SK-N-SH treated with all-trans-retinoic acid at 6 μM for 48 hours (cell line): ENCODE measurements around the gene APOBEC3H.

Experiments used
- ATAC-seq: fragments of 200-7000 bp; cut with Tn5 transposase; 3 replicates; pipeline ENCODE4 v1.9.1; 2020; ENCODE audit warnings: mild to moderate bottlenecking, moderate library complexity
- ARNTL ChIP-seq: fragments of 450-650 bp; formaldehyde crosslinking; IDR thresholded peaks from 2 replicates; pipeline ENCODE4 v1.5.0; 2020; ENCODE audit warnings: low read depth, mild to moderate bottlenecking, moderate library complexity, borderline replicate concordance
- BACH2 ChIP-seq: fragments of 250-450 bp; sonication (Bioruptor Pico); IDR thresholded peaks from 2 replicates; pipeline ENCODE4 v1.9.0; 2021; ENCODE audit warnings: mild to moderate bottlenecking, borderline replicate concordance
- CREB5 ChIP-seq: fragments of 250-450 bp; sonication (Bioruptor Pico); IDR thresholded peaks from 2 replicates; pipeline ENCODE4 v1.5.1; 2020; ENCODE audit warnings: low read depth, mild to moderate bottlenecking, moderate library complexity
- CSDC2 ChIP-seq: fragments of 250-450 bp; sonication (Bioruptor Pico); IDR thresholded peaks from 2 replicates; pipeline ENCODE4 v1.5.0; 2020; ENCODE audit warnings: mild to moderate bottlenecking, moderate library complexity
- ESRRG ChIP-seq: fragments of 250-450 bp; sonication (Bioruptor Pico); IDR thresholded peaks from 2 replicates; pipeline ENCODE4 v1.6.1; 2021; ENCODE audit warnings: mild to moderate bottlenecking
- GLIS3 ChIP-seq: fragments of 250-450 bp; sonication (Bioruptor Pico); IDR thresholded peaks from 2 replicates; pipeline ENCODE4 v1.5.0; 2020; ENCODE audit warnings: mild to moderate bottlenecking, moderate library complexity
- ISL1 ChIP-seq: fragments of 250-450 bp; sonication (Bioruptor Pico); IDR thresholded peaks from 2 replicates; pipeline ENCODE4 v2.1.2; 2022; ENCODE audit warnings: mild to moderate bottlenecking, moderate library complexity
- OSR1 ChIP-seq: fragments of 250-450 bp; sonication (Bioruptor Pico); IDR thresholded peaks from 2 replicates; pipeline ENCODE4 v1.8.0; 2022; ENCODE audit warnings: moderate library complexity, mild to moderate bottlenecking, inconsistent platforms
- PATZ1 ChIP-seq: fragments of 250-450 bp; sonication (Bioruptor Pico); IDR thresholded peaks from 2 replicates; pipeline ENCODE4 v1.8.0; 2020; ENCODE audit warnings: mild to moderate bottlenecking, moderate library complexity, borderline replicate concordance
- POU6F1 ChIP-seq: fragments of 250-450 bp; sonication (Bioruptor Pico); IDR thresholded peaks from 2 replicates; pipeline ENCODE4 v1.8.0; 2021; ENCODE audit warnings: low read depth, mild to moderate bottlenecking, moderate library complexity, borderline replicate concordance
- PPARA ChIP-seq: fragments of 250-450 bp; sonication (Bioruptor Pico); IDR thresholded peaks from 2 replicates; pipeline ENCODE4 v1.5.0; 2020; ENCODE audit warnings: mild to moderate bottlenecking, borderline replicate concordance
- RARB ChIP-seq: fragments of 250-450 bp; sonication (Bioruptor Pico); IDR thresholded peaks from 2 replicates; pipeline ENCODE4 v1.8.0; 2021; ENCODE audit warnings: mild to moderate bottlenecking, moderate library complexity
- SNAI2 ChIP-seq: fragments of 250-450 bp; sonication (Bioruptor Pico); IDR thresholded peaks from 2 replicates; pipeline ENCODE4 v1.5.0; 2020; ENCODE audit warnings: mild to moderate bottlenecking, moderate library complexity
- TCF4 ChIP-seq: fragments of 250-450 bp; sonication (Bioruptor Pico); IDR thresholded peaks from 2 replicates; pipeline ENCODE4 v1.8.0; 2021; ENCODE audit warnings: mild to moderate bottlenecking, moderate library complexity, borderline replicate concordance
- TOX ChIP-seq: fragments of 250-450 bp; sonication (Bioruptor Pico); IDR thresholded peaks from 2 replicates; pipeline ENCODE4 v1.8.0; 2021; ENCODE audit warnings: mild to moderate bottlenecking, moderate library complexity, borderline replicate concordance
- ZC3H10 ChIP-seq: fragments of 250-450 bp; sonication (Bioruptor Pico); IDR thresholded peaks from 2 replicates; pipeline ENCODE4 v1.5.1; 2021; ENCODE audit warnings: mild to moderate bottlenecking, moderate library complexity
- ZFP3 ChIP-seq: fragments of 250-450 bp; sonication (Bioruptor Pico); IDR thresholded peaks from 2 replicates; pipeline ENCODE4 v1.5.0; 2020; ENCODE audit warnings: mild to moderate bottlenecking, moderate library complexity
- ZFP30 ChIP-seq: fragments of 450-650 bp; formaldehyde crosslinking; IDR thresholded peaks from 2 replicates; pipeline ENCODE4 v1.5.0; 2022; ENCODE audit warnings: mild to moderate bottlenecking, moderate library complexity
- ZNF565 ChIP-seq: fragments of 450-650 bp; formaldehyde crosslinking; conservative IDR thresholded peaks from 2 replicates; pipeline ENCODE4 v1.5.0; 2020; ENCODE audit warnings: low read depth, mild to moderate bottlenecking, moderate library complexity
- ZNF70 ChIP-seq: fragments of 450-650 bp; formaldehyde crosslinking; IDR thresholded peaks from 2 replicates; pipeline ENCODE4 v1.5.0; 2020; ENCODE audit warnings: mild to moderate bottlenecking, moderate library complexity
- ZNF8 ChIP-seq: fragments of 450-650 bp; formaldehyde crosslinking; IDR thresholded peaks from 2 replicates; pipeline ENCODE4 v1.5.0; 2020; ENCODE audit warnings: mild to moderate bottlenecking, moderate library complexity
- TF ChIP-seq, protein P1 (sequence below): fragments of 250-450 bp; sonication (Bioruptor Pico); IDR thresholded peaks from 2 replicates; pipeline ENCODE4 v1.5.0; 2020; ENCODE audit warnings: mild to moderate bottlenecking, moderate library complexity
- TF ChIP-seq, protein P2 (sequence below): fragments of 250-450 bp; sonication (Bioruptor Pico); IDR thresholded peaks from 2 replicates; pipeline ENCODE4 v1.5.1; 2021; ENCODE audit warnings: mild to moderate bottlenecking, moderate library complexity

Gene APOBEC3H

DNA sequence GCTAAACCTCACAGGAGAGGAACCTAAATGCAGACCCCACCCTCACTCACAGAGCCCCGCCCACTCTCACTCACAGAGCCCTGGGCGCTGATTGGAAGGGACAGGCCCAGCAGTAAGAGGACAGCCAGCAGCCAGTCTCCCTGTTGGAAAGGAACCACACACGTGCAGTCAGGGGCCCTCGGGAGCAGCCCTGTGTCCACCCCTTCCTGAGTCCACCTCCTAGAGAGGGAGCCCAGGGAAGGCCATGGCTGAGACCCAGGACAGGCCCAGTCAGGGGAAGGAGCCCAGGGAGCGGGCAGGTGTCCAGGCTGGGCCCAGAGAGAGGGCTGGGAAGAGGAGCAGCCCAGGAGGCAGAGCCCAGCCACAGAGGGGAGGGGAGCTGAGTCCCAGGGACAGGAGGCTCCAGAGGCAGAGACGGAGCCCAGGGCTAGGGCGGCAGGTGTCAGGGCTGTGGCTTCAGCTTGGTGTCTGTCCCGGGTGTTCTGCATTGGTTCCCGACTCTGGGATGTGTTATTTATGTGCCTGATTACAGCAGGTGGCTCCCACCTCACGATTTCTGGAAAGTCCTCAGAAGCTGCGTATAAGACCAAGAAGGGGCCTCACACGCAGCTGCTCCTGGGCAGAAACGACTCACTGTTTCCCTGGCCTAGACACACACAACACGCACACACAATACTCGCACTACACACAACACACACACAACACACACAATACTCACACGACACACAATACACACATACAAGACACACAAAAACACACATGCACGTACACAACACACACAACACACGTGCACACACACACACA is 9.0 kb upstream of the APOBEC3H start:
- no peak for ATAC-seq
- TF ChIP-seq GLIS3 (CRISPR knock-in tag), result no peak
- TF ChIP-seq ZFP3 (CRISPR knock-in tag), result no peak
- TF ChIP-seq OSR1 (CRISPR knock-in tag), result no peak
- TF ChIP-seq TOX (CRISPR knock-in tag), result no peak
- TF ChIP-seq ISL1, result no peak
- no peak for TF ChIP-seq BACH2

- ATAC-seq, result no peak
- TF ChIP-seq ZNF565 (CRISPR knock-in tag), result no peak
- TF ChIP-seq CREB5, result no peak
- no peak for TF ChIP-seq POU6F1 (CRISPR knock-in tag)
- no peak for TF ChIP-seq ESRRG
- TF ChIP-seq OSR1 (CRISPR knock-in tag), result no peak
- no peak for TF ChIP-seq ARNTL
- no peak for TF ChIP-seq PATZ1 (CRISPR knock-in tag)
- no peak for TF ChIP-seq RARB (CRISPR knock-in tag)
- TF ChIP-seq CSDC2 (CRISPR knock-in tag), result no peak
- TF ChIP-seq PPARA (CRISPR knock-in tag), result no peak
- no peak for TF ChIP-seq TOX (CRISPR knock-in tag)
- TF ChIP-seq, protein P1, sequence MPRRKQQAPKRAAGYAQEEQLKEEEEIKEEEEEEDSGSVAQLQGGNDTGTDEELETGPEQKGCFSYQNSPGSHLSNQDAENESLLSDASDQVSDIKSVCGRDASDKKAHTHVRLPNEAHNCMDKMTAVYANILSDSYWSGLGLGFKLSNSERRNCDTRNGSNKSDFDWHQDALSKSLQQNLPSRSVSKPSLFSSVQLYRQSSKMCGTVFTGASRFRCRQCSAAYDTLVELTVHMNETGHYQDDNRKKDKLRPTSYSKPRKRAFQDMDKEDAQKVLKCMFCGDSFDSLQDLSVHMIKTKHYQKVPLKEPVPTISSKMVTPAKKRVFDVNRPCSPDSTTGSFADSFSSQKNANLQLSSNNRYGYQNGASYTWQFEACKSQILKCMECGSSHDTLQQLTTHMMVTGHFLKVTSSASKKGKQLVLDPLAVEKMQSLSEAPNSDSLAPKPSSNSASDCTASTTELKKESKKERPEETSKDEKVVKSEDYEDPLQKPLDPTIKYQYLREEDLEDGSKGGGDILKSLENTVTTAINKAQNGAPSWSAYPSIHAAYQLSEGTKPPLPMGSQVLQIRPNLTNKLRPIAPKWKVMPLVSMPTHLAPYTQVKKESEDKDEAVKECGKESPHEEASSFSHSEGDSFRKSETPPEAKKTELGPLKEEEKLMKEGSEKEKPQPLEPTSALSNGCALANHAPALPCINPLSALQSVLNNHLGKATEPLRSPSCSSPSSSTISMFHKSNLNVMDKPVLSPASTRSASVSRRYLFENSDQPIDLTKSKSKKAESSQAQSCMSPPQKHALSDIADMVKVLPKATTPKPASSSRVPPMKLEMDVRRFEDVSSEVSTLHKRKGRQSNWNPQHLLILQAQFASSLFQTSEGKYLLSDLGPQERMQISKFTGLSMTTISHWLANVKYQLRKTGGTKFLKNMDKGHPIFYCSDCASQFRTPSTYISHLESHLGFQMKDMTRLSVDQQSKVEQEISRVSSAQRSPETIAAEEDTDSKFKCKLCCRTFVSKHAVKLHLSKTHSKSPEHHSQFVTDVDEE (CRISPR knock-in tag), result no peak
- TF ChIP-seq ZFP30 (CRISPR knock-in tag), result no peak
- TF ChIP-seq ZFP3 (CRISPR knock-in tag), result no peak
- TF ChIP-seq, protein P2, sequence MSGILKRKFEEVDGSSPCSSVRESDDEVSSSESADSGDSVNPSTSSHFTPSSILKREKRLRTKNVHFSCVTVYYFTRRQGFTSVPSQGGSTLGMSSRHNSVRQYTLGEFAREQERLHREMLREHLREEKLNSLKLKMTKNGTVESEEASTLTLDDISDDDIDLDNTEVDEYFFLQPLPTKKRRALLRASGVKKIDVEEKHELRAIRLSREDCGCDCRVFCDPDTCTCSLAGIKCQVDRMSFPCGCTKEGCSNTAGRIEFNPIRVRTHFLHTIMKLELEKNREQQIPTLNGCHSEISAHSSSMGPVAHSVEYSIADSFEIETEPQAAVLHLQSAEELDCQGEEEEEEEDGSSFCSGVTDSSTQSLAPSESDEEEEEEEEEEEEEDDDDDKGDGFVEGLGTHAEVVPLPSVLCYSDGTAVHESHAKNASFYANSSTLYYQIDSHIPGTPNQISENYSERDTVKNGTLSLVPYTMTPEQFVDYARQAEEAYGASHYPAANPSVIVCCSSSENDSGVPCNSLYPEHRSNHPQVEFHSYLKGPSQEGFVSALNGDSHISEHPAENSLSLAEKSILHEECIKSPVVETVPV (CRISPR knock-in tag), result no peak
- TF ChIP-seq GLIS3 (CRISPR knock-in tag), result no peak
- TF ChIP-seq TCF4 (CRISPR knock-in tag), result no peak
- TF ChIP-seq SNAI2 (CRISPR knock-in tag), result no peak
- no peak for TF ChIP-seq ZNF70 (CRISPR knock-in tag)
Measured at GRCh38 chr22:39088685-39089032, 8.4 kb upstream of the APOBEC3H start.

DNA sequence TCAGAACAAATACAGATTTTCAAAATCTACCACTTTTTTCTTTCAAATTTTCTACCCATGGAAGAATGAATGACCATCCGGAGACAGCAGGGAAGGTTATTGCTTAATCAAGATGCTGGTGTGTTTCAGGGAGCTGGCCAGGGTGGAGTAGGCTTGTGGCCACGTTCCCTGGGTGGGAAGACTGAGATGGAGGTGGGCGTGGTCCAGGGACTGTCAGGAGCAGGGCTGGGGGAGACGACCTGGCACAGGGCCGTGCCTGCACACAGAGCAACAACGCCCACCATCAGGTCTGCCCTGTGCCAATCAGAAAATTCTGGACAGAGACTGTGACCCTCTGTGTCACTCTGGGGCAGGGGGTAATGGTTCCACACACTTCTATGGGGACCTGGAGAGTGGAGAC is 7.1 kb upstream of the APOBEC3H start:
- ATAC-seq, result no peak
- TF ChIP-seq ZC3H10 (CRISPR knock-in tag) (no peak), TOX (CRISPR knock-in tag) (no peak), ZFP30 (CRISPR knock-in tag) (no peak), OSR1 (CRISPR knock-in tag) (no peak), ZNF8 (no peak), GLIS3 (CRISPR knock-in tag) (no peak), SNAI2 (CRISPR knock-in tag) (no peak), BACH2 (no peak), PPARA (CRISPR knock-in tag) (no peak), RARB (CRISPR knock-in tag) (no peak), ZFP3 (CRISPR knock-in tag) (no peak)
- TF ChIP-seq, protein P1 (CRISPR knock-in tag), result no peak
- TF ChIP-seq, protein P2 (CRISPR knock-in tag), result no peak
- TF ChIP-seq, all 23 proteins: peak for 0
